ENCODE data around the gene FGD3.
A peak's percentile ranks its signal among the peaks of the same experiment; 100 is the strongest.
"Not testable (repeated sequence)": the region's sequence is repeated elsewhere in the genome, so short reads cannot be mapped to it uniquely, and the experiment has no call there.

The FGD3 gene

GRCh38 chr9:92988215-92988768, 41.0 kb downstream of the FGD3 start:
- H3K36me3 ChIP-seq (ENCODE audit: insufficient read depth) = no peaks in the 10 kb centered on the region
- no peak overlapping the region for H3K4me3 ChIP-seq (IDR thresholded peaks at IDR 0.05; ENCODE audit: insufficient read depth, low read depth, low read length)
- no peak overlapping the region for H3K9ac ChIP-seq
- TF ChIP-seq CTCF (conservative IDR thresholded peaks at IDR 0.05; ENCODE audit: low read depth, low read length) = no peak
- no peaks in the 10 kb centered on the region for H4K20me1 ChIP-seq (ENCODE audit: insufficient read depth)
- peaks cover 51% of the 10 kb centered on the region for H3K4me1 ChIP-seq (ENCODE audit: low read depth, poor library complexity, severe bottlenecking)
- H3K27ac ChIP-seq = no peak overlapping the region; the same call in 1 of the 2 replicates
- H3K79me2 ChIP-seq (ENCODE audit: insufficient read depth, low read depth) = peaks cover 29% of the 10 kb centered on the region
- no peak overlapping the region for H3K4me2 ChIP-seq
- no peaks in the 10 kb centered on the region for H3K27me3 ChIP-seq (ENCODE audit: insufficient read depth, low read depth)
- H2AFZ ChIP-seq (ENCODE audit: low read depth) = no peak overlapping the region

GRCh38 chr9:92989561-92989960, 42.2 kb downstream of the FGD3 start:
- H3K4me3 ChIP-seq (IDR thresholded peaks at IDR 0.05; ENCODE audit: insufficient read depth, low read depth, low read length) = no peak overlapping the region
- H3K9ac ChIP-seq = no peak overlapping the region
- H3K36me3 ChIP-seq (ENCODE audit: insufficient read depth) = no peaks in the 10 kb centered on the region
- peaks cover 30% of the 10 kb centered on the region for H3K79me2 ChIP-seq (ENCODE audit: insufficient read depth, low read depth)
- H2AFZ ChIP-seq (ENCODE audit: low read depth) = no peak overlapping the region
- peak overlapping the region; percentile 35; the same call in 1 of the 2 replicates for H3K4me2 ChIP-seq
- peaks cover 52% of the 10 kb centered on the region for H3K4me1 ChIP-seq (ENCODE audit: low read depth, poor library complexity, severe bottlenecking)
- peak overlapping the region; percentile 31; the same call in 1 of the 2 replicates for H3K27ac ChIP-seq
- H3K27me3 ChIP-seq (ENCODE audit: insufficient read depth, low read depth) = no peaks in the 10 kb centered on the region
- no peaks in the 10 kb centered on the region for H4K20me1 ChIP-seq (ENCODE audit: insufficient read depth)
- no peak for TF ChIP-seq CTCF (conservative IDR thresholded peaks at IDR 0.05; ENCODE audit: low read depth, low read length)

- H3K36me3 ChIP-seq (ENCODE audit: insufficient read depth) = no peaks in the 10 kb centered on the region
- no peak for TF ChIP-seq CTCF (conservative IDR thresholded peaks at IDR 0.05; ENCODE audit: low read depth, low read length)
- H3K9ac ChIP-seq = no peak overlapping the region
- no peak overlapping the region for H3K4me3 ChIP-seq (IDR thresholded peaks at IDR 0.05; ENCODE audit: insufficient read depth, low read depth, low read length)
- no peaks in the 10 kb centered on the region for H3K27me3 ChIP-seq (ENCODE audit: insufficient read depth, low read depth)
- no peak overlapping the region for H3K27ac ChIP-seq
- H4K20me1 ChIP-seq (ENCODE audit: insufficient read depth) = no peaks in the 10 kb centered on the region
- H3K4me1 ChIP-seq (ENCODE audit: low read depth, poor library complexity, severe bottlenecking) = peaks cover 52% of the 10 kb centered on the region
- no peak overlapping the region for H2AFZ ChIP-seq (ENCODE audit: low read depth)
- peaks cover 33% of the 10 kb centered on the region for H3K79me2 ChIP-seq (ENCODE audit: insufficient read depth, low read depth)
- H3K4me2 ChIP-seq = peak overlapping the region; percentile 3; the same call in 1 of the 2 replicates
These were observed 43.1 kb downstream of the FGD3 start for GRCh38 chr9:92990461-92990860.

GRCh38 chr9:92992549-92992948, 45.2 kb downstream of the FGD3 start:
- no peak overlapping the region for H2AFZ ChIP-seq (ENCODE audit: low read depth)
- H3K36me3 ChIP-seq (ENCODE audit: insufficient read depth) = no peaks in the 10 kb centered on the region
- H3K9ac ChIP-seq = no peak overlapping the region
- peaks cover 41% of the 10 kb centered on the region; the same call in 1 of the 2 replicates for H3K79me2 ChIP-seq (ENCODE audit: insufficient read depth, low read depth)
- no peak for TF ChIP-seq CTCF (conservative IDR thresholded peaks at IDR 0.05; ENCODE audit: low read depth, low read length)
- no peaks in the 10 kb centered on the region for H4K20me1 ChIP-seq (ENCODE audit: insufficient read depth)
- no peaks in the 10 kb centered on the region for H3K27me3 ChIP-seq (ENCODE audit: insufficient read depth, low read depth)
- peak overlapping the region; percentile 23; the same call in 1 of the 2 replicates for H3K27ac ChIP-seq
- peak overlapping the region; percentile 44 for H3K4me2 ChIP-seq
- peaks cover 52% of the 10 kb centered on the region for H3K4me1 ChIP-seq (ENCODE audit: low read depth, poor library complexity, severe bottlenecking)
- no peak overlapping the region for H3K4me3 ChIP-seq (IDR thresholded peaks at IDR 0.05; ENCODE audit: insufficient read depth, low read depth, low read length)

- not testable (repeated sequence) for H3K4me3 ChIP-seq (IDR thresholded peaks at IDR 0.05; ENCODE audit: insufficient read depth, low read depth, low read length); H3K36me3 ChIP-seq (ENCODE audit: insufficient read depth); H3K27ac ChIP-seq; H4K20me1 ChIP-seq (ENCODE audit: insufficient read depth); H3K27me3 ChIP-seq (ENCODE audit: insufficient read depth, low read depth); H3K4me2 ChIP-seq; H2AFZ ChIP-seq (ENCODE audit: low read depth); H3K9ac ChIP-seq; H3K4me1 ChIP-seq (ENCODE audit: low read depth, poor library complexity, severe bottlenecking)
- H3K79me2 ChIP-seq (ENCODE audit: insufficient read depth, low read depth) = peaks cover 11% of the 10 kb centered on the region; the same call in 1 of the 2 replicates
These were observed 51.5 kb downstream of the FGD3 start for GRCh38 chr9:92998871-92999270.
